DND-41 (cell line): ENCODE data around the gene DLGAP1.

Source experiments
- EZH2 ChIP-seq: IDR thresholded peaks from 3 replicates; pipeline ENCODE4 v1.6.1; 2012; ENCODE audit warnings: borderline replicate concordance, low read depth, mild to moderate bottlenecking, moderate library complexity, low read length, inconsistent platforms; ENCODE audit not compliant: severe bottlenecking
- TF ChIP-seq, protein P1 (sequence below): IDR thresholded peaks from 2 replicates; pipeline ENCODE4 v1.5.1; 2012; ENCODE audit warnings: borderline replicate concordance, low read length, moderate library complexity, mild to moderate bottlenecking; ENCODE audit not compliant: poor library complexity, severe bottlenecking; ENCODE audit errors: extremely low read depth

DNA sequence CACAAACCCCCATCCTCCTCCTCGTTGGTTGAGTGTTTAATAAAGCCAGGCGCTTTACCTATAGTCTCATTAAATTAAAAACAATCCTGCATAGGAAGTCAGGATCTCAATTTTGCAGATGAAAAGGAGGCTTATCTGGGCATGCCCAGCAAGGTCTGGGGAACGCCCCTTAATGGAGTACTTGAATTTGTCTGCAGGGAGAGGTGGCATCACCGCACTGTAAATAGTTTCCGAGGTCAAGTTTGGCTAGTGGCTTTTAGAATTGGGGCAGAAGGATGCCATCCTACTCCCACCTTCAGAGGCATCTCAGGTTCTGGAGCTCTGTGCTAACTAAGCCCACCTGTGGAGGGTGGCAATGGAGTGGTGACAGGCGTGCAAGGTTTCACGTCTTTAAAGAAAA lies 855.9 kb downstream of the DLGAP1 start:
- TF ChIP-seq, protein P1, sequence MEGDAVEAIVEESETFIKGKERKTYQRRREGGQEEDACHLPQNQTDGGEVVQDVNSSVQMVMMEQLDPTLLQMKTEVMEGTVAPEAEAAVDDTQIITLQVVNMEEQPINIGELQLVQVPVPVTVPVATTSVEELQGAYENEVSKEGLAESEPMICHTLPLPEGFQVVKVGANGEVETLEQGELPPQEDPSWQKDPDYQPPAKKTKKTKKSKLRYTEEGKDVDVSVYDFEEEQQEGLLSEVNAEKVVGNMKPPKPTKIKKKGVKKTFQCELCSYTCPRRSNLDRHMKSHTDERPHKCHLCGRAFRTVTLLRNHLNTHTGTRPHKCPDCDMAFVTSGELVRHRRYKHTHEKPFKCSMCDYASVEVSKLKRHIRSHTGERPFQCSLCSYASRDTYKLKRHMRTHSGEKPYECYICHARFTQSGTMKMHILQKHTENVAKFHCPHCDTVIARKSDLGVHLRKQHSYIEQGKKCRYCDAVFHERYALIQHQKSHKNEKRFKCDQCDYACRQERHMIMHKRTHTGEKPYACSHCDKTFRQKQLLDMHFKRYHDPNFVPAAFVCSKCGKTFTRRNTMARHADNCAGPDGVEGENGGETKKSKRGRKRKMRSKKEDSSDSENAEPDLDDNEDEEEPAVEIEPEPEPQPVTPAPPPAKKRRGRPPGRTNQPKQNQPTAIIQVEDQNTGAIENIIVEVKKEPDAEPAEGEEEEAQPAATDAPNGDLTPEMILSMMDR = no peak
- no peak for TF ChIP-seq EZH2
